ENCODE measurements around the gene PELI1.

GRCh38 chr2:64054161-64054915, 89.9 kb downstream of the PELI1 start:
- TF ChIP-seq EZH2phosphoT487 (IDR thresholded peaks at IDR 0.05), result no peak
- TF ChIP-seq, protein P1, sequence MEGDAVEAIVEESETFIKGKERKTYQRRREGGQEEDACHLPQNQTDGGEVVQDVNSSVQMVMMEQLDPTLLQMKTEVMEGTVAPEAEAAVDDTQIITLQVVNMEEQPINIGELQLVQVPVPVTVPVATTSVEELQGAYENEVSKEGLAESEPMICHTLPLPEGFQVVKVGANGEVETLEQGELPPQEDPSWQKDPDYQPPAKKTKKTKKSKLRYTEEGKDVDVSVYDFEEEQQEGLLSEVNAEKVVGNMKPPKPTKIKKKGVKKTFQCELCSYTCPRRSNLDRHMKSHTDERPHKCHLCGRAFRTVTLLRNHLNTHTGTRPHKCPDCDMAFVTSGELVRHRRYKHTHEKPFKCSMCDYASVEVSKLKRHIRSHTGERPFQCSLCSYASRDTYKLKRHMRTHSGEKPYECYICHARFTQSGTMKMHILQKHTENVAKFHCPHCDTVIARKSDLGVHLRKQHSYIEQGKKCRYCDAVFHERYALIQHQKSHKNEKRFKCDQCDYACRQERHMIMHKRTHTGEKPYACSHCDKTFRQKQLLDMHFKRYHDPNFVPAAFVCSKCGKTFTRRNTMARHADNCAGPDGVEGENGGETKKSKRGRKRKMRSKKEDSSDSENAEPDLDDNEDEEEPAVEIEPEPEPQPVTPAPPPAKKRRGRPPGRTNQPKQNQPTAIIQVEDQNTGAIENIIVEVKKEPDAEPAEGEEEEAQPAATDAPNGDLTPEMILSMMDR (IDR thresholded peaks at IDR 0.05), result no peak

Measured in neural progenitor cell (in vitro differentiated cells).